HG03469 (cell line): ENCODE measurements around the gene BANK1.
A peak's percentile ranks its signal among the peaks of the same experiment; 100 is the strongest.

ENCODE experiments used
- ATAC-seq: cut with Tn5 transposase; IDR thresholded peaks from one replicate; pipeline ENCODE4 v1.9.1; 2021; ENCODE audit warnings: mild to moderate bottlenecking, moderate library complexity, moderate number of reproducible peaks; ENCODE audit not compliant: unreplicated experiment

The BANK1 gene, protein sequence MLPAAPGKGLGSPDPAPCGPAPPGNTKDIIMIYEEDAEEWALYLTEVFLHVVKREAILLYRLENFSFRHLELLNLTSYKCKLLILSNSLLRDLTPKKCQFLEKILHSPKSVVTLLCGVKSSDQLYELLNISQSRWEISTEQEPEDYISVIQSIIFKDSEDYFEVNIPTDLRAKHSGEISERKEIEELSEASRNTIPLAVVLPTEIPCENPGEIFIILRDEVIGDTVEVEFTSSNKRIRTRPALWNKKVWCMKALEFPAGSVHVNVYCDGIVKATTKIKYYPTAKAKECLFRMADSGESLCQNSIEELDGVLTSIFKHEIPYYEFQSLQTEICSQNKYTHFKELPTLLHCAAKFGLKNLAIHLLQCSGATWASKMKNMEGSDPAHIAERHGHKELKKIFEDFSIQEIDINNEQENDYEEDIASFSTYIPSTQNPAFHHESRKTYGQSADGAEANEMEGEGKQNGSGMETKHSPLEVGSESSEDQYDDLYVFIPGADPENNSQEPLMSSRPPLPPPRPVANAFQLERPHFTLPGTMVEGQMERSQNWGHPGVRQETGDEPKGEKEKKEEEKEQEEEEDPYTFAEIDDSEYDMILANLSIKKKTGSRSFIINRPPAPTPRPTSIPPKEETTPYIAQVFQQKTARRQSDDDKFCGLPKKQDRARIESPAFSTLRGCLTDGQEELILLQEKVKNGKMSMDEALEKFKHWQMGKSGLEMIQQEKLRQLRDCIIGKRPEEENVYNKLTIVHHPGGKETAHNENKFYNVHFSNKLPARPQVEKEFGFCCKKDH

GRCh38 chr4:101790521-101791181 lies at the start of gene BANK1:
TSS of gene BANK1 (plus strand) at chr4:101790730. CDS start at chr4:101790881, 151 bp downstream.
- peak; percentile 100 for ATAC-seq

- no peak for ATAC-seq
These were observed 36.8 kb upstream of the BANK1 start for GRCh38 chr4:101753721-101754120.

- ATAC-seq: no peak
These were observed 34.3 kb upstream of the BANK1 start for GRCh38 chr4:101756181-101756580.

DNA sequence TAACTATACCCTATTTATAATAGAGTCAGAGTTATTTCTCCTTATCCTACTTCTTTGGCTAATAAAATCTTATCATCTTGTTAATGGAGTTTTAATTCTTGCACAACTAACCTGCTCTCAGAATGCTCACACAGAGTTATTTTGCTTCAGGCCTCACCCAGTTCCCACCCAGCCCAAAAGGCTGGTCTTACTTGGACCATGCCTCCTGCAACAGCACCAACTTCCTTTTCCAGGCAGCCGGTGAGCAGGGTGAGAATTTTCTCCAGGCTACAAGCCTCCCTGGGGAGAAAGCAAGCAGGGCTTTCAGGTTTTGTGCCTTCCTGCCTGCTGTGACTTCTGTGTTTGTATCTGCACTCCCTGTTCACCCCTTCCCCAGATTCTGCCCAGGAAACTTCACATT lies 29.1 kb upstream of the BANK1 start:
- no peak for ATAC-seq

DNA sequence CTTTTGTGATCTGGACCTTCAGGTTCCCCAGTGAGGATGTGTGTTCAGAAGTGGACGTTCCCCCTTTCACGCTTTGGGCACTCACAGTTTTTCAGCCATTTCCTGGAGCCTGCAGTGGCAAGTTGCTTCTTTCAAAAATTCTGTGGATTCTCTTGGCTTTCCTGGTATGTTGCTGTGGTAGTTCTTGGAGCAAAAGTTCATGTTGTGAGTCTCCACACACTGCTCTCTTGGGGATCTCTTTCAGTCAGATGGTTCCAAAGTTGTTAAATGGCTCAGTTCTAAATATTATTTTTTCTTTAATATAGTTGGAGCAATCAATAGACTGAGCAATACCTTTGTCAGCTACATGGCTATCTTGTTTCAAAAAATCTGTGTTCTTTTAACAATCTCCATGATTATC lies 28.5 kb upstream of the BANK1 start:
- ATAC-seq: no peak

DNA sequence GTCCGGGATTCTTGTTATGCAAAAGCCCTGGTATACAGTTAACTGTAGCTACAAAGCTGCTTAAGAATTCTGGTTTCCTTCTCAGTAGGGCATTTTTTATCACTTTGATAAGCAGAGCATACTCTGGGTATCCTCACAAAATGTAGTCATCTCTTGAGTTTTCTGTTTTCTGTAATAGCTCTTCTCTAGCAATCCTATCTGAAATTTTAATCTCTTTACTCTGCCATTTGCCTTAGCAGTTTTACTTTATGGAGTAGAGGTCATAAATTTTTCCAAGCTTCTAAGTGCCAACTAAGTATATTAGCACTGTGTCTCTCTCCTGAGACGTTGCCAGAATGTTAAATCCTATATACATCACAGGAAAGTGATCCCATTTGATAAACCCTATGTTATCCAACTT lies 28.0 kb upstream of the BANK1 start:
- ATAC-seq: no peak

- ATAC-seq: no peak
These were observed 27.0 kb upstream of the BANK1 start for GRCh38 chr4:101763576-101763975.

DNA sequence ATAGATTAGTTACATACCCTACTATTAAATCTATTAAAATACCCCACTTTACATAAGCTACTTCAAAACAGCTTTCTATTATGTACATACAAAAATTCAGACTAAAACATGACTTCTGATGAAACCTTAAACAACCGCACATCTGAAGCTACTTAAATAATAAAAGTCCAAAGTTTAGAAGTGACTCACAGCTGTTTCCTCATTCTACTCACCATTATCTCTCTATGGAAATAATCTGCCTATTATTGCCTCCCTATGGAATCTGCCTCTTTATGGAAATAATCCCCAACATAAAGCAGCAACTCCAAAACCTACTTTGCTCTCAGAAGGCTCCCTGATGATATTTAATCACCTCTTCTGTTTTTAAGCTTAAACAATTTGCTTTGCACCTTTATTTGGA lies 15.7 kb upstream of the BANK1 start:
- ATAC-seq: no peak

GRCh38 chr4:101777431-101777830 lies 13.1 kb upstream of the BANK1 start:
- no peak for ATAC-seq

GRCh38 chr4:101780284-101780683 lies 10.2 kb upstream of the BANK1 start:
- no peak for ATAC-seq

DNA sequence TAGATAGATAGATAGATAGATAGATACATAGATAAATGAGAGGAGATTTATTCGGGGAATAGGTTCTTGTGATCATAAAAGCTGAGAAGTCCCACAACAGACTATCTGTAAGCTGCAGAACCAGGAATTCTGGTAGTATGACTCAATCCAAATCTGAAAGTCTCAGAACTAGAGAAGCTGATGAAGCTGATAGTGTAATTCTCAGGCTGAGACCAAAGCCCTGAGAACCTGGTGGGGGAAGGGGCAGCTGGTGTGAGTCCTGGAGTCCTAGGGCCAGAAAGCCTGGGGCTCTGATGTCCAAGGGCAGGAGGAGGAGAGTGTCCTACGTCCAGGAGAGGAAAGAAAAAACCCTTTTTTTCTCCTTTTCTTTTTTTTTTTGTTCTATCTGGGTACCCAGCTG lies 8.0 kb upstream of the BANK1 start:
- ATAC-seq: no peak

DNA sequence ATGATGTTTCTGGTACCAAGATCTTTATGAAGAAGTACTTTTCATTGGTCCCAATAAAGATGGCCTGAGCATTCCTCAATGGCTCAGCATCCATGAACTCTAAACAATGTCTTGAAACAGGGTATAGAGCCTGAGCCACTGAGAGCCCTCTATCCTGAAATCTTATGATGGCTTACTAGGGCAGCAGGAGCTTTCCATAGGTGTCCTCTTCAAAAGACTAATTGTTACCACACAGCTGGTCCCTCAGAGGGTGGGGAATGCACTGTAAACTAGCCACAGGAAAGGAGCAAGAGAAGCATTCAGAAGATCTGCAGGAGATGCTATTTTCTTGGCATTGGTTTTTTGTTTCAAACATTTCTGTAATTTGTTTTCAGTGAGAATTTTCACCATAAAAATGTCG lies 5.6 kb upstream of the BANK1 start:
- ATAC-seq: no peak

- no peak for ATAC-seq
These were observed 5.0 kb upstream of the BANK1 start for GRCh38 chr4:101785486-101785885.

DNA sequence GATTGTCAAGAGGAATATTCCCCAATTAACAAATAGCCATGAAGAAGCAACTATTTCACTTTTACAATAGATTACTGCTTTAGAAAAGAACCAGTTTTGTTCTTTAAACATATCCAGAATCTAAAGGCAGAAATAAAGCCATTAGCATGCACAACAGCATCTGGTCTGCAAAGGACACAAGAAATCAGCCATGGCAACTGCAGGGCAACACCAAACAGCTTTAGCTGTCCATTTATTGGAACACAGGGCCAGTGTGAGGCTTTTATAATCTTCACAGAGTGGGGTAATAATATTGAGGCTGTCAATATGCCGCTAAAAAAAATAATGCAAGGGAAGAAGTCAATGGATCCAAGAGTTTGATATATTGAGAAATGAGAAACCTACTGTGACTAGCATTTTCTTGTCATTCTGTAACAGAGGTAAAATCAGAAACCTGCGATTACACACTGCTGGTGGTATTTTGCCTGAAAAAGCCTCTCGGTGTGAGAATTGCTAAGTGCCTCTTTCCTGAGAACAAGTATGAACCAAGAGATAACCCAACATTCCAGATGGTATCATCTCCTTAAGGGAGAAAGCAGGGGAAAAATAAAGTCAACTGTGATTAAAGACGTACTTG lies 2.7 kb upstream of the BANK1 start:
- ATAC-seq: no peak

GRCh38 chr4:101791182-101791558 lies 640 bp downstream of the BANK1 start:
- no peak for ATAC-seq

DNA sequence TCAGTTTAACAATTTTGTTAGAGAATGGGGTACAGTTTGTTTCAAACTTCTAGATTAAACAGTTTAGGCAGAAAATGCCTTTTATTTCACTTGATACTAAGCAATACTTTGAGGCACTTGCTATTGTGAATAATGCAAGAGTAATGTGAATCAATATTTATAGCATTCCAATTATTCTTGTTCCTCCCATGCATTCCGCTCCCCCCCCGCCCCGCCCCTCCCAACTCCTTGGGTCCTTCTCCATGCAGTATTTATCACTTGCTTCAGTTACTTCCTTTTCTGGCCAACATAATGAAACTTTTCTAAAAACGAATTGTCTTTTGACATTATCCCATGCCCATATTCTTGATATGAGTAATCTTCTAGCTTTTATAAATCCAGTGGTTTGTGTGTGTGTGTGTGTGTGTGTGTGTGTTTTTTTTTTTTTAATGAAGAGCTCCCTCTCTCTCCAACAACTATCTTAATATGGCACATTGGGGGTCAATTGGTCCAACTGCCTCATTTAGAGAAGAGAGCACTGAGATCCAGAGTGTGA lies 1.6 kb downstream of the BANK1 start:
- ATAC-seq: no peak

- no peak for ATAC-seq
These were observed 2.9 kb downstream of the BANK1 start for GRCh38 chr4:101793397-101793796.

DNA sequence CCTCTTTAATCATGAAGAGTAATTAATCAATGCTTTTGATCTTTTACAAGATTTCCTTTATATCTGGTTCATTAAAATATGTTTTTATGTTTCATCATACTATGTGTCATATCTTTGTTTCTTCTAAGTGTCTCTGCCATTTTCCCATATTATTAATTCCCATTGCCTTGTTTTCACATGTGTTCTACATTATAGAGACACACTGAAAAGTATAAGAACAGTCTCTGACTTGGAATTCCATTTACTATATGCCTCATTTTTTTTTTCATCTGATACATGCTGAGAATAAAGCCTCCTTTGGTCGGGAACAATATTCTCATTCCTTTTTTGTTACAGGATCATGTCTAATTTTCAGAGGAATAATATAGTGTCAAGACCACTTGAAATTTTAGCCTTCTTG lies 4.3 kb downstream of the BANK1 start:
- ATAC-seq: no peak

DNA sequence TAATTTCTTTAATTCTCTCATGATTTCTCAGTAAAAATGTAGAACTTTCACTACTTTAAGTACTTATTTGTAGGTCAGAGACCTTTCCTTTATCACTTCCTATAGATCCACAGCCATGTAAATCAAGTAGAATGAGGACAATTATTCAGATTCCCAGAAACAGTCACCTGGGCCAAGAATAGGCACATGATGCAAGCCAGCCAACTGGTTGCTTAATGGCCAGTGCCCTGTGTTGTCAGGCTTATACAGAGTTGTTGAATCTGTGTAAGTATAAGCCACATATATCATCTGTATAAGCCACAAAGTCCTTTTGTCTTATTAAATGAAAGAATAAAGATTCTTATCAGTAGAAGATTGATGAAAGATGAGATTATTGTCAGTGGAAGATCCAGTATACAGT lies 5.2 kb downstream of the BANK1 start:
- ATAC-seq: no peak

GRCh38 chr4:101801958-101802357 lies 11.4 kb downstream of the BANK1 start:
- ATAC-seq: no peak

- ATAC-seq: peak; percentile 99
These were observed 16.4 kb downstream of the BANK1 start for GRCh38 chr4:101806914-101807313.
